SK-N-SH (cell line): ENCODE results near the gene DPF3.

ENCODE experiments used
- CTCF ChIP-seq: fragments of 200-600 bp; sonication (generic); IDR thresholded peaks from 2 replicates; pipeline ENCODE4 v1.6.1; 2017; ENCODE audit warnings: antibody characterized with exemption, mild to moderate bottlenecking, moderate library complexity
- EP300 ChIP-seq, 2 experiments: IDR thresholded peaks; 2 replicates each; pipeline versions ENCODE4 v1.4.0 to v1.6.1; 2012; ENCODE audit warnings: borderline replicate concordance in 1 of 2, low read depth in 1 of 2, low read length in 1 of 2
- EZH2phosphoT487 ChIP-seq: fragments of 200-600 bp; sonication (generic); IDR thresholded peaks from 2 replicates; pipeline ENCODE4 v1.6.1; 2017; ENCODE audit warnings: low read depth, mixed run types, mild to moderate bottlenecking, antibody characterized with exemption, moderate library complexity, borderline replicate concordance
- FOXM1 ChIP-seq: IDR thresholded peaks from 2 replicates; pipeline ENCODE4 v1.4.0; 2012; ENCODE audit warnings: low read depth, mild to moderate bottlenecking
- GABPA ChIP-seq: IDR thresholded peaks from 2 replicates; pipeline ENCODE4 v1.4.0; 2012; ENCODE audit warnings: low read depth, mild to moderate bottlenecking
- POLR2AphosphoS5 ChIP-seq: IDR thresholded peaks from 2 replicates; pipeline ENCODE4 v1.6.1; 2012; ENCODE audit warnings: low read depth, low read length
- RAD21 ChIP-seq: IDR thresholded peaks from 2 replicates; pipeline ENCODE4 v1.6.1; 2012; ENCODE audit warnings: mild to moderate bottlenecking, low read length
- RCOR1 ChIP-seq: fragments of 150-350 bp; IDR thresholded peaks from 2 replicates; pipeline ENCODE4 v1.6.1; 2017; ENCODE audit warnings: antibody characterized with exemption, low read length
- RXRA ChIP-seq: IDR thresholded peaks from 2 replicates; pipeline ENCODE4 v1.4.0; 2012; ENCODE audit warnings: low read depth, mild to moderate bottlenecking, borderline replicate concordance
- TAF1 ChIP-seq: IDR thresholded peaks from 2 replicates; pipeline ENCODE4 v1.6.1; 2012; ENCODE audit warnings: low read depth, mild to moderate bottlenecking, low read length, moderate library complexity, borderline replicate concordance
- TCF12 ChIP-seq: IDR thresholded peaks from 2 replicates; pipeline ENCODE4 v1.4.0; 2012
- TF ChIP-seq, protein P1 (sequence below): IDR thresholded peaks from 2 replicates; pipeline ENCODE4; 2012
- TF ChIP-seq, protein P2 (sequence below): fragments of 150-350 bp; IDR thresholded peaks from 2 replicates; pipeline ENCODE4 v1.6.1; 2016; ENCODE audit warnings: mild to moderate bottlenecking, low read depth, low read length

- no peak for TF ChIP-seq CTCF
- no peak for TF ChIP-seq EZH2phosphoT487
- TF ChIP-seq RCOR1: no peak
- TF ChIP-seq RAD21: no peak
- no peak for TF ChIP-seq TAF1
- no peak for TF ChIP-seq RXRA
- no peak for TF ChIP-seq EP300 (IDR thresholded peaks at IDR 0.05; ENCODE audit: borderline replicate concordance in 1 of 2, low read depth in 1 of 2, low read length in 1 of 2)
- TF ChIP-seq, protein P1, sequence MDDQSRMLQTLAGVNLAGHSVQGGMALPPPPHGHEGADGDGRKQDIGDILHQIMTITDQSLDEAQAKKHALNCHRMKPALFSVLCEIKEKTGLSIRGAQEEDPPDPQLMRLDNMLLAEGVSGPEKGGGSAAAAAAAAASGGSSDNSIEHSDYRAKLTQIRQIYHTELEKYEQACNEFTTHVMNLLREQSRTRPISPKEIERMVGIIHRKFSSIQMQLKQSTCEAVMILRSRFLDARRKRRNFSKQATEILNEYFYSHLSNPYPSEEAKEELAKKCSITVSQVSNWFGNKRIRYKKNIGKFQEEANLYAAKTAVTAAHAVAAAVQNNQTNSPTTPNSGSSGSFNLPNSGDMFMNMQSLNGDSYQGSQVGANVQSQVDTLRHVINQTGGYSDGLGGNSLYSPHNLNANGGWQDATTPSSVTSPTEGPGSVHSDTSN: no peak
- no peak for TF ChIP-seq TCF12
- TF ChIP-seq, protein P2, sequence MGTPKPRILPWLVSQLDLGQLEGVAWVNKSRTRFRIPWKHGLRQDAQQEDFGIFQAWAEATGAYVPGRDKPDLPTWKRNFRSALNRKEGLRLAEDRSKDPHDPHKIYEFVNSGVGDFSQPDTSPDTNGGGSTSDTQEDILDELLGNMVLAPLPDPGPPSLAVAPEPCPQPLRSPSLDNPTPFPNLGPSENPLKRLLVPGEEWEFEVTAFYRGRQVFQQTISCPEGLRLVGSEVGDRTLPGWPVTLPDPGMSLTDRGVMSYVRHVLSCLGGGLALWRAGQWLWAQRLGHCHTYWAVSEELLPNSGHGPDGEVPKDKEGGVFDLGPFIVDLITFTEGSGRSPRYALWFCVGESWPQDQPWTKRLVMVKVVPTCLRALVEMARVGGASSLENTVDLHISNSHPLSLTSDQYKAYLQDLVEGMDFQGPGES: no peak
- TF ChIP-seq GABPA: no peak
- no peak for TF ChIP-seq POLR2AphosphoS5
- TF ChIP-seq FOXM1: no peak
These were observed 70.8 kb downstream of the DPF3 start for GRCh38 chr14:72822946-72823611.
